ENCODE data around the gene ABCB11. TPM values are rescaled to one million over a fixed set of nuclear protein-coding genes. Genes with fewer than 3 reads are reported as not detected.

Gene ABCB11
- total RNA-seq, 1 donor from 2014 or later = 0.25 TPM

- DNase-seq (no peak), ATAC-seq (no peak)
- intact Hi-C loops (cut with micrococcal nuclease) = no loop called here
Measured at GRCh38 chr2:168992026-168992425, 39.1 kb downstream of the ABCB11 start.

DNA sequence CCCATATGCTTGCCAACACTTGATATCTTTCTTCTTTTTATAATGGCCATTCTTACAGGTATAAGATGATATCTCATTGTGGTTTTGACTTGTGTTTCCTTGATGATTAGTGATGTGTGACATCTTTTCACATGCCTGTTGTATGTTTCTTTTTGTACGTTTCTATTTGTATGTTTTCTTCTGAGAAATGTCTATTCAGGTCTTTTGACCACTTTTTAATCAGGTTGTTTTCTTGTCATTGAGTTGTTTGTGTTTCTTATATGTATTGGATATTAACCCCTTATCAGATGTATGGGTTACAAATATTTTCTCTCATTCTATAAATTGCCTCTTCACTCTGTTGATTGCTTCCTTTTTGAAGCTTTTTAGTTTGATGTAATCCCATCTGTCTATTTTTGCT lies 42.4 kb downstream of the ABCB11 start:
- ATAC-seq = no peak
- intact Hi-C loops (cut with micrococcal nuclease) = no loop called here
- no peak for DNase-seq

DNA sequence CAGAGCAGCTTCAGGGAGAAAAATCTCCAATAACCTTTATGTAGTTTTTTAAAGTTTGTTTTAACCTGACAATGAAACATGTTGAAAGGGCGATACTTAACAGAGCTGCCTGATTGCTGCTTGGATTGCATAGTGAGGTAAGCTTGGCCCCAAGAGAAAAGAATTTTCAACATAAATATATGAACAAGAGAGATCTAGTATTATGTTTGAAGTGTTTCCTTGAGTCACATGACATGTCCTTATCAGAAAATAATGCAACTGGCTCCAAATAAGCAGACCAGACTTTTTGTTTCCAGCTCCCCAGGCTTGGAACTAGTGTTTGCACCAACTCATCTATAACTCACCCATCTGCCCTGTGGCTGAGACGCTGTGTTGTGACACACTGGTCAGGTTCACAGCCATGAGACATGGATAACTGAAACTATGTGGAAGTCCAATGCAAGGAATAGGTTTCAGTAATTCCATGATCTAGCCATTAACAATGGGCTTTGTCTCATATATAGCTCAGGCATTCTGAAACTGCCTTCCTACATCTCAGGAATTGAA lies 44.7 kb downstream of the ABCB11 start:
- ATAC-seq (no peak), DNase-seq (no peak)
- intact Hi-C loops (cut with micrococcal nuclease) = no loop called here

- no peak for ATAC-seq
- intact Hi-C loops (cut with micrococcal nuclease) = no loop called here
- no peak for DNase-seq
Measured at GRCh38 chr2:168981651-168982050, 49.5 kb downstream of the ABCB11 start.

GRCh38 chr2:168978461-168978861 lies 52.7 kb downstream of the ABCB11 start:
- DNase-seq = no peak
- no peak for ATAC-seq
- intact Hi-C loops (cut with micrococcal nuclease) = no loop called here

DNA sequence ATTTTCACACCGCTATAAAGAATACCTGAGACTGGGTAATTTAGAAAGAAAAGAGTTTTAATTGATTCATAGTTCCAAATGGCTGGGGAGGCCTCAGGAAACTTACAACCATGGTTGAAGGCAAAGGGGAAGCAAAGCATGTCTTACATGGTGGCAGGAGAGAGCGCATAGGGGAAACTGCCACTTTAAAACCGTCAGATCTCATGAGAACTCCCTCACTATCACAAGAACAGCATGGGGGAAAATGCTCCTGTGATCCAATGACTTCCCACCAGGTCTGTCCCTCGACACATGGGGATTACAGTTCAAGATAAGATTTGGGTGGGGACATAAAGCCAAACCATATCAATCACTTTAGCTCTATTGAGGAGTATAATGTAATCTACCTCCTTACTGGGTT lies 53.5 kb downstream of the ABCB11 start:
- no peak for DNase-seq
- intact Hi-C loops (cut with micrococcal nuclease) = no loop called here

DNA sequence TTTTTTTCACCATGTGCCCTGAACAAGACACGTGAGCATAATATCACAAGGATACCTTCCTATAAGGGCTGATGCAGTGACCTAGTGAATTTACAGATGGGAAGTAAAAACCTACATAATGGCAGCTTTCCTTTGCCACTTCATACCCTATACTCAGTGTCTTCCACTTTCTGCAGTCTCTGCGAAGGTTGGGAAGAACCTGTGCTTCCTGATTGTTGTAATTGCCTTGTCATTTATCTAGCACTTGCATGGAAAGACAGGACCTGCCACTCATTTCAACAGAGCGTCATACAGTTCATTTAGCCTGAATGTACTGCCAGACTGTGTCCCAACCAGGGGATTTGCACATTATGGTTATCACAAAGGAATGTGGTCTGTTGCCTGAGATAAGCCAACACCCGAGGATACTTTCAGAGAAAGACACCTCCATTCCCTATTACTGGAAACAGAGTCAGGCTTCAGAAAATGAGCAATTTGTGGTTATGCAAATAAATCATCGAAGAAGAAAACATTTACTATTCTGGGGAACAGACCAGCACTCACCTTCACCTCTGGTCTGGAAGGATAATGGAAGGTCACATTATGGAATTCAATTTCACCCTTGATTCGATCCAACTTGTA lies 55.0 kb downstream of the ABCB11 start:
- ATAC-seq = peak; percentile 67
- no peak for DNase-seq
- intact Hi-C loops (cut with micrococcal nuclease) = no loop called here

More for the DNA sequence above, 53.5 kb downstream of the ABCB11 start:
- no peak for ATAC-seq

DNA sequence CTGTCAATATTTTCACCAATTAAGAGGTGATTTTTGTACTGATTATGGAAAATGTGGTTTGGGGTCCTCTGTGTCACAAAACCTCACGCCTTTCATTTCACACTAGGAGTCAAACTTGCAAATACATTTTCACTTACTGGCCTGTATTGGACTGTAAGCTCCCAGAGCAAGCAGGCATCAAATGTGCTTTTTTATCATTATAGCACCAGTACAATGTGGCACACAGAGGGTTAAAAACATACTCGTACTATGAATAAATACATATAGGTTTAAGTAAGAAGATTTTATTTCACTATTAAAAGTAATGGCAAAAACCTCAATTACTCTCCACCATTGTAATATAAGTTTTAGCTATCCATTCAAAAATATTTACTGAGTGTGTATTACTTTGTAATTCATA lies 56.7 kb downstream of the ABCB11 start:
- DNase-seq (no peak), ATAC-seq (no peak)
- intact Hi-C loops (cut with micrococcal nuclease) = no loop called here

- intact Hi-C loops (cut with micrococcal nuclease) = no loop called here
- no peak for ATAC-seq
- no peak for DNase-seq
Measured at GRCh38 chr2:168971261-168971660, 59.9 kb downstream of the ABCB11 start.

GRCh38 chr2:168970711-168971233 lies 60.4 kb downstream of the ABCB11 start:
- DNase-seq (no peak), ATAC-seq (no peak)
- intact Hi-C loops (cut with micrococcal nuclease) = no loop called here

DNA sequence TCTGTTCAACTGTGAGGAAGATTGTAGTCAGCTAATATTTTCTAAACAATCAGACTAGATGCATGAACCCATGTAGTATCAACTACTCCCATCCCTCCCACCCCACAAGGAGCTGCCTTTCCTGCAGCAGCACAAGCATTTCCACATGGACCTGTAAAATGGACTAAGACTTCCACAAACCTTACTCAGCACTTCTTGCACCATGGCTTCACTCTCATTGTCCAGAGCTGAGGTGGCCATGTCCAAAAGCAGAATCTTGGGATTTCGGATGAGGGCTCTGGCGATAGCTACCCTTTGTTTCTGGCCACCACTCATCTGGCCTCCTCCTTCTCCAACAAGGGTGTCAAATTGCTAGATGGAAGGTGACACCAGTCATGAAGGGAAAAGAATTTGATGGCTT lies 61.3 kb downstream of the ABCB11 start:
- intact Hi-C loops (cut with micrococcal nuclease) = no loop called here
- DNase-seq (no peak), ATAC-seq (no peak)

DNA sequence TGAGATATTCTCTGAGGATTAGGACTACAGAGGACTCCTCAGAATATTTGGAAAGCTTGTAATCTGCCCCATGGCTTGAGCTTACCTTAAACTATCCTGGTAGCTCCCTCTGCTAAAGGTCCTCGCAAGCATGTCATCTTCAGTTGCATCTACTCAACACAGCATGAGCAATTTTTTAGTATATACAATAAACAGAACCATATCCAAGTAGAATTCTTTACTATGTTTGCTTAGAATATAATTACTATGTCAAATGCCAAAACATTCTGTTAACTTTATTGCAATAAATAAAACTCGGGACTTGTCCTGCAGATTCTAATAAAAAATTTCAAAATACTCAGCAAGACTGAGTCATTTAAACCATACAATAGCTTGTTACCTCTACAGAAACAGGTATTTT lies 62.8 kb downstream of the ABCB11 start:
- ATAC-seq (no peak), DNase-seq (no peak)
- intact Hi-C loops (cut with micrococcal nuclease) = no loop called here

- DNase-seq (no peak), ATAC-seq (no peak)
- intact Hi-C loops (cut with micrococcal nuclease) = loop anchor here (5.0 kb wide), 1 partner anchor 168 kb away; no protein-coding TSS in a partner anchor
Measured at GRCh38 chr2:168964251-168964807, 66.8 kb downstream of the ABCB11 start.

GRCh38 chr2:168962636-168963035 lies 68.5 kb downstream of the ABCB11 start:
- ATAC-seq (peak; percentile 48), DNase-seq (no peak)
- intact Hi-C loops (cut with micrococcal nuclease) = loop anchor here (5.0 kb wide), 1 partner anchor 170 kb away; no protein-coding TSS in a partner anchor

DNA sequence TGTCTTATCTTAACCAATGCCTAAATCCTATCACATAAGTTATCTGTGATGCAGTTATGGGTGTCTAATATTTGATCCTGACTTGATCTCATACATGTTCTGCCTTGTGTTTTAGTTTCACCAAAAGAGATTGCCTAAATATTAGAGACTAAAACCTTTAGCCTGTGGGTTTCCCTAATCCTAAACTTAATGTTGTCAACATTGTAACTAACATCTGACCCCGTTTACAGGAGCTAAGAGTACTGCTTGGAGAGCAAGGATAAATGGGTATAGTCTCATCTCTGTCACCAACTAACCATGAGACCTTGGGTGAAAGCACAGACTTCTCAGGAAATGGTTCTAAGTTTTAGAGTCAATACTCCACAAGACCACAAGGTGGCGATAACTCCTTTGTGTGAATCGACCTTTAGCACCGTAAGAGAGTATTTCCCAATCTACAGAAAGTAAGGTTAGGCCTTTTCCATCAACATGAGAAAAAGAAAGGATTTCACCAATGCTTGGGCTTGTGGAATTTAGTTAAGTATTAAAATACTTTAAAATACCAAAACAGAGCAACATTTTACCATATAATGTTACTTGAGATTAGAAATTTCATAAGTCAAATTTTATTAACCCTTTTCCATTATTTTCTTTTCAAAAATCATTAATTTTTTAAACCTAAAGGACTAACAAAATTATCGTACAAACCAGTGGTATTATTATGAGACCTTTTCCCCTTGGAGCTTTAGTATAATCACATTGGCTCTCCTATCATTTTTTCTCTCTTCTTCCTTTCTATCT lies 69.5 kb downstream of the ABCB11 start:
- DNase-seq (no peak), ATAC-seq (peak; percentile 89)
- intact Hi-C loops (cut with micrococcal nuclease) = loop anchor here (5.0 kb wide), 1 partner anchor 171 kb away; no protein-coding TSS in a partner anchor

DNA sequence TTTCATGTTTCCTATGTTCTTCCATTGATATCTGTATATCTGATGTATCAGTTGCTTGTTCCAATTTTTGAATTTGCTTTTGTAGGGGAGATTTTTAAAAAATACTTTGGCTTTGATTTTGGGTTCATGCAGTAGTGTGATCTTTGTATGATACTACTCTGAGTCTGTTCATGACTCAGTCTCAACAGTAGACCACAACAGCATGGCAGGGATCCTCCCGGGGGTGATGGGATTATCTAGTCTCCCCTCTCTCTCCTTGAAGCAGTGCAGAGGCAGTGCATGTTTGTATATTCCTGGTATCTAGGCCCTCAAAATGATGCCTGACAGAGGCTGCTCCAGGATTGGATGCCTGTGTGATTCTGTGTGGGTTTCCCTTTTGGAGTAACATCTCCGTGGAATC lies 74.7 kb downstream of the ABCB11 start:
- DNase-seq = no peak
- intact Hi-C loops (cut with micrococcal nuclease) = no loop called here
- ATAC-seq = no peak

DNA sequence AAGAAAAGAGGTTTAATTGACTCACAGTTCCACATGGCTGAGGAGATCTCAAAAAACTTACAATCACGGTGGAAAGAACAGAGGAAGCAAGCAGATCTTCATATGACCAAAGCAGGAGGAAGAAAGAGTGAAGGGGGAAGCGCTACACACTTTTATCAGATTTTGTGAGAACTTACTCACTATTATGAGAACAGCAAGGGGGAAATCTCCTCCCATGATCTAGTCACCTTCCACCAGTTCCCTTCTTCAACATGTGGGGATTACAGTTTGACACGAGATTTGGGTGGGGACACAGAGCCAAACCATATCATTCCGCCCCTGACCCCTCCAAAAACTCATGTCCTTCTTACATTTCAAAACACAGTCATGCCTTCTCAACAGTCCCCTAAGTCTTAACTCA lies 75.8 kb downstream of the ABCB11 start:
- DNase-seq (no peak), ATAC-seq (no peak)
- intact Hi-C loops (cut with micrococcal nuclease) = no loop called here

DNA sequence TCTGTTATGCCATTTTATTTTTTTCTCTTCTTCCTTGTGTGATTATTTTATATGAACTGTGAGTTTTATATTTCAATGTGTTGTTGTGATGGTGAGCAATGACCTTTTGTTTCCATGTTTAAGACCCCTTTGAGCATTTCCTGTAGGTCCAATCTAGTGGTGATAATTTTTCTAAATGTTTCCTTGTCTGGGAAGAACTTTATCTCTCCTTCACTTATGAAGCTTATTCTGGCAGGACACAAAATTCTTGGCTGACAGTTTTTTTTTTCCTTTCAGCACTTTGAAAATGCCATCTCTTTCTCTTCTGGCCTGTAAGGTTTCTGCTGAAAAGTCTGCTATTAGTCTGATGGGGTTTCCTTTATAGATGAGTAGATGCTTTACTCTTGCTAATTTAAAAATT lies 76.9 kb downstream of the ABCB11 start:
- ATAC-seq (no peak), DNase-seq (no peak)
- intact Hi-C loops (cut with micrococcal nuclease) = no loop called here

DNA sequence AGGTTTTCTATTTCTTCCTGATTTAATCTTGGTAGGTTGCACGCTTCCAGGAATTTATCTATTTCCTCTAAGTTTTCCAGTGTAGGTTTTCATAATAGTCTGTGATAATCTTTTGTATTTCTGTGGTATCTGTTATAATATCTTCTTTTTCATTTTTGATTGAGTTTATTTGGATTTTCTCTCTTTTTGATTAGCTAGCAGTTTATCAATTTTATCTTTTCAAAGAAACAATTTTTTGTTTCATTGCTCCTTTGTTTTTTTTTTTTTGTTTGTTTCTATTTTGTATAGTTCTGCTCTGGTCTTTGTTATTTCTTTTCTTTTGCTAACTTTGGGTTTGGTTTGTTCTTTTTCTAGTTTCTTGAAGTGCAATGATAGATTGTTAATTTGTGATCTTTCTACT lies 78.7 kb downstream of the ABCB11 start:
- intact Hi-C loops (cut with micrococcal nuclease) = no loop called here
- no peak for DNase-seq
- no peak for ATAC-seq

DNA sequence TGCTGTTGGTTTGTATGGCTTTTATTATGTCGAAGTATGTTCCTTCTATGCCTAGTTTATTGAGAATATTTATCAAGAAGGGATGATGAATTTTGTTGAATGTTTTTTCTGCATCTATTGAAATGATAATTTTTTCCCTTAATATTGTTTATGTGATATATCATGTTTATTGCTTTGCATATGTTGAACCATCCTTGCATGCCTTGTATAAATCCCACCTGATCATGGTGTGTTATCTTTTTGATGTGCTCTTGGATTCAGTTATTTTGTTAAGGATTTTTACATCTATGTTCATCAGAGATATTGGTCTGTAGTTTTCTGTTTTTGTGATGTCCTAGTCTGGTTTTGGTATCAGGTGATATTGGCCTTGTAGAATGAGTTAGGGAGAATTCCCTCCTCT lies 79.3 kb downstream of the ABCB11 start:
- intact Hi-C loops (cut with micrococcal nuclease) = no loop called here
- ATAC-seq = no peak
- no peak for DNase-seq

Data from left ventricle myocardium superior (tissue), 1 donor.